ENCODE measurements around the gene MED6. TPM values are rescaled to one million over a fixed set of nuclear protein-coding genes. Genes with fewer than 3 reads are reported as not detected.

MED6 gene
- total and polyA plus RNA-seq, 9 of the 15 experiments (the other 6 are each of a cell fraction or from before 2014, with no cell fraction given), result 16.9 to 52.0 (median 30.4) TPM

DNA sequence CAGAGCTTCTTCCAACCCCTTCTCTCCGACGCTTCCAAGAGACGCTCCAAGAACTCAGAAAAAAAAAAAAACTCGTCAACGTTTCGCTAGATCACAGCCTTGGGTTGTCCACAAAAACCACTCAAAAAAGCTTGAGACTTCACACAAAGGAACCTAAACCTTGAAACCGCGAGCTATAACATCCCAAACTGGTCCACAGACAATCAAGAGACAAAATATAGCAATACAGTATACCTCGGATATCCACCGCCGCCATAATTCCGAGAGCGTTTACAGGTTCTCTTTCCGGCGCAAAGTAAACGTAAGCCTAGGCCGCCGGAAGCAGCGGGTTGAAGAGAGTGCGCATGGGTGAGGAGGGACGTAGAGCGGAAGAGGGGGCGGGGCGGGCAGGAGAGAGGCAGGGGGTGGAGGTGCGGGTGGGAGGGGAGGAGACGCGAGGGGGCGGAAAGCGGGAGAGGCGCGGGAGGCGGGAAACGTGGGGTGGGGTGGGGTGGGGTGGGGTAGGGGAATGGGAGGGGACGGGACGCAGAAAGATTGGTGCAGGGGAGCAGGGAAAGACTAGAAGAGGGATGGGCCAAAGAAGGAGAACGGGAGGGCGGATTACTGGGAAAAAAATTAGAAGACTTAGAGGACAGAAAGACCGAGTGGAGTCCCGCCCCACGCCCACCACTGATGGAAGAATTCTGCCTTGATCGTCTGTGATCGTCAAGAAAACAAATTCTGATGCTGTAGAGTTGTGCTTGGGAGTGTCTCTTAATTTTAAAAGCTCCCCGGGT, at the start of gene MED6 (continued):
- TF ChIP-seq NUFIP1 (IDR thresholded peaks at IDR 0.05; ENCODE audit: partially characterized antibody) (no peak), ZNF436 (CRISPR knock-in tag; IDR thresholded peaks at IDR 0.05) (no peak), HCFC1 (IDR thresholded peaks at IDR 0.05; ENCODE audit: low read depth, low read length) (peak; percentile 82), SIX5 (IDR thresholded peaks at IDR 0.05; ENCODE audit: borderline replicate concordance in 1 of 2, insufficient read depth in 1 of 2, low read depth in 1 of 2, low read length in 2 of 2) (peak in 1 of 2 experiments; percentile 24; a peak in 1 of 4 replicates), ZNF589 (CRISPR knock-in tag; IDR thresholded peaks at IDR 0.05; ENCODE audit: low read depth) (no peak), FOXK1 (CRISPR knock-in tag; IDR thresholded peaks at IDR 0.05; ENCODE audit: borderline replicate concordance) (no peak), HNRNPLL (IDR thresholded peaks at IDR 0.05; ENCODE audit: low read depth, low read length, poor library complexity, severe bottlenecking) (no peak), SMARCA4 (IDR thresholded peaks at IDR 0.05) (no peak), TCF3 (CRISPR knock-in tag; IDR thresholded peaks at IDR 0.05) (no peak), HDAC1 (IDR thresholded peaks at IDR 0.05) (peak in 1 of 2 experiments; percentile 36; a peak in 1 of 4 replicates), PTBP1 (IDR thresholded peaks at IDR 0.05; ENCODE audit: low read depth, low read length) (no peak), ZNF507 (tag; conservative IDR thresholded peaks at IDR 0.05) (no peak), ESRRB (CRISPR knock-in tag; IDR thresholded peaks at IDR 0.05; ENCODE audit: borderline replicate concordance) (no peak)
- TF ChIP-seq, protein P1, sequence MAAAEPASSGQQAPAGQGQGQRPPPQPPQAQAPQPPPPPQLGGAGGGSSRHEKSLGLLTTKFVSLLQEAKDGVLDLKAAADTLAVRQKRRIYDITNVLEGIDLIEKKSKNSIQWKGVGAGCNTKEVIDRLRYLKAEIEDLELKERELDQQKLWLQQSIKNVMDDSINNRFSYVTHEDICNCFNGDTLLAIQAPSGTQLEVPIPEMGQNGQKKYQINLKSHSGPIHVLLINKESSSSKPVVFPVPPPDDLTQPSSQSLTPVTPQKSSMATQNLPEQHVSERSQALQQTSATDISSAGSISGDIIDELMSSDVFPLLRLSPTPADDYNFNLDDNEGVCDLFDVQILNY (CRISPR knock-in tag; IDR thresholded peaks at IDR 0.05), result no peak
- TF ChIP-seq, protein P2, sequence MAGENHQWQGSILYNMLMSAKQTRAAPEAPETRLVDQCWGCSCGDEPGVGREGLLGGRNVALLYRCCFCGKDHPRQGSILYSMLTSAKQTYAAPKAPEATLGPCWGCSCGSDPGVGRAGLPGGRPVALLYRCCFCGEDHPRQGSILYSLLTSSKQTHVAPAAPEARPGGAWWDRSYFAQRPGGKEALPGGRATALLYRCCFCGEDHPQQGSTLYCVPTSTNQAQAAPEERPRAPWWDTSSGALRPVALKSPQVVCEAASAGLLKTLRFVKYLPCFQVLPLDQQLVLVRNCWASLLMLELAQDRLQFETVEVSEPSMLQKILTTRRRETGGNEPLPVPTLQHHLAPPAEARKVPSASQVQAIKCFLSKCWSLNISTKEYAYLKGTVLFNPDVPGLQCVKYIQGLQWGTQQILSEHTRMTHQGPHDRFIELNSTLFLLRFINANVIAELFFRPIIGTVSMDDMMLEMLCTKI (IDR thresholded peaks at IDR 0.05; ENCODE audit: partially characterized antibody), result no peak
- TF ChIP-seq, protein P3, sequence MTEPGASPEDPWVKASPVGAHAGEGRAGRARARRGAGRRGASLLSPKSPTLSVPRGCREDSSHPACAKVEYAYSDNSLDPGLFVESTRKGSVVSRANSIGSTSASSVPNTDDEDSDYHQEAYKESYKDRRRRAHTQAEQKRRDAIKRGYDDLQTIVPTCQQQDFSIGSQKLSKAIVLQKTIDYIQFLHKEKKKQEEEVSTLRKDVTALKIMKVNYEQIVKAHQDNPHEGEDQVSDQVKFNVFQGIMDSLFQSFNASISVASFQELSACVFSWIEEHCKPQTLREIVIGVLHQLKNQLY (CRISPR knock-in tag; conservative IDR thresholded peaks at IDR 0.05), result no peak
- TF ChIP-seq, protein P4, sequence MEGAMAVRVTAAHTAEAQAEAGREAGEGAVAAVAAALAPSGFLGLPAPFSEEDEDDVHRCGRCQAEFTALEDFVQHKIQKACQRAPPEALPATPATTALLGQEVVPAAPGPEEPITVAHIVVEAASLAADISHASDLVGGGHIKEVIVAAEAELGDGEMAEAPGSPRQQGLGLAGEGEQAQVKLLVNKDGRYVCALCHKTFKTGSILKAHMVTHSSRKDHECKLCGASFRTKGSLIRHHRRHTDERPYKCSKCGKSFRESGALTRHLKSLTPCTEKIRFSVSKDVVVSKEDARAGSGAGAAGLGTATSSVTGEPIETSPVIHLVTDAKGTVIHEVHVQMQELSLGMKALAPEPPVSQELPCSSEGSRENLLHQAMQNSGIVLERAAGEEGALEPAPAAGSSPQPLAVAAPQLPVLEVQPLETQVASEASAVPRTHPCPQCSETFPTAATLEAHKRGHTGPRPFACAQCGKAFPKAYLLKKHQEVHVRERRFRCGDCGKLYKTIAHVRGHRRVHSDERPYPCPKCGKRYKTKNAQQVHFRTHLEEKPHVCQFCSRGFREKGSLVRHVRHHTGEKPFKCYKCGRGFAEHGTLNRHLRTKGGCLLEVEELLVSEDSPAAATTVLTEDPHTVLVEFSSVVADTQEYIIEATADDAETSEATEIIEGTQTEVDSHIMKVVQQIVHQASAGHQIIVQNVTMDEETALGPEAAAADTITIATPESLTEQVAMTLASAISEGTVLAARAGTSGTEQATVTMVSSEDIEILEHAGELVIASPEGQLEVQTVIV (CRISPR knock-in tag; IDR thresholded peaks at IDR 0.05; ENCODE audit: borderline replicate concordance), result no peak
- TF ChIP-seq, protein P5, sequence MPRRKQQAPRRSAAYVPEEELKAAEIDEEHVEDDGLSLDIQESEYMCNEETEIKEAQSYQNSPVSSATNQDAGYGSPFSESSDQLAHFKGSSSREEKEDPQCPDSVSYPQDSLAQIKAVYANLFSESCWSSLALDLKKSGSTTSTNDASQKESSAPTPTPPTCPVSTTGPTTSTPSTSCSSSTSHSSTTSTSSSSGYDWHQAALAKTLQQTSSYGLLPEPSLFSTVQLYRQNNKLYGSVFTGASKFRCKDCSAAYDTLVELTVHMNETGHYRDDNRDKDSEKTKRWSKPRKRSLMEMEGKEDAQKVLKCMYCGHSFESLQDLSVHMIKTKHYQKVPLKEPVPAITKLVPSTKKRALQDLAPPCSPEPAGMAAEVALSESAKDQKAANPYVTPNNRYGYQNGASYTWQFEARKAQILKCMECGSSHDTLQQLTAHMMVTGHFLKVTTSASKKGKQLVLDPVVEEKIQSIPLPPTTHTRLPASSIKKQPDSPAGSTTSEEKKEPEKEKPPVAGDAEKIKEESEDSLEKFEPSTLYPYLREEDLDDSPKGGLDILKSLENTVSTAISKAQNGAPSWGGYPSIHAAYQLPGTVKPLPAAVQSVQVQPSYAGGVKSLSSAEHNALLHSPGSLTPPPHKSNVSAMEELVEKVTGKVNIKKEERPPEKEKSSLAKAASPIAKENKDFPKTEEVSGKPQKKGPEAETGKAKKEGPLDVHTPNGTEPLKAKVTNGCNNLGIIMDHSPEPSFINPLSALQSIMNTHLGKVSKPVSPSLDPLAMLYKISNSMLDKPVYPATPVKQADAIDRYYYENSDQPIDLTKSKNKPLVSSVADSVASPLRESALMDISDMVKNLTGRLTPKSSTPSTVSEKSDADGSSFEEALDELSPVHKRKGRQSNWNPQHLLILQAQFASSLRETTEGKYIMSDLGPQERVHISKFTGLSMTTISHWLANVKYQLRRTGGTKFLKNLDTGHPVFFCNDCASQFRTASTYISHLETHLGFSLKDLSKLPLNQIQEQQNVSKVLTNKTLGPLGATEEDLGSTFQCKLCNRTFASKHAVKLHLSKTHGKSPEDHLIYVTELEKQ (CRISPR knock-in tag; IDR thresholded peaks at IDR 0.05), result no peak

Data from K562 (cell line).